Measurements from ENCODE around the gene TFRC.
"Not testable (repeated sequence)": the region's sequence is repeated elsewhere in the genome, so short reads cannot be mapped to it uniquely, and the experiment has no call there.

Gene TFRC

GRCh38 chr3:196047391-196048030 lies 34.4 kb downstream of the TFRC start:
- no peak for DNase-seq

- no peak for DNase-seq
These were observed 37.4 kb downstream of the TFRC start for GRCh38 chr3:196044513-196044912.

GRCh38 chr3:196042673-196043072 lies 39.2 kb downstream of the TFRC start:
- DNase-seq = no peak

- DNase-seq = no peak
These were observed 42.5 kb downstream of the TFRC start for GRCh38 chr3:196039359-196039758.

GRCh38 chr3:196026059-196026458 lies 55.8 kb downstream of the TFRC start:
- not testable (repeated sequence) for DNase-seq

GRCh38 chr3:196024968-196025367 lies 56.9 kb downstream of the TFRC start:
- DNase-seq = no peak

GRCh38 chr3:196023947-196024346 lies 57.9 kb downstream of the TFRC start:
- no peak for DNase-seq

GRCh38 chr3:196022499-196022878 lies 59.4 kb downstream of the TFRC start:
- DNase-seq = not testable (repeated sequence)

- DNase-seq = no peak
These were observed 61.5 kb downstream of the TFRC start for GRCh38 chr3:196020373-196020772.

- DNase-seq = not testable (repeated sequence)
These were observed 62.3 kb downstream of the TFRC start for GRCh38 chr3:196019576-196019975.

- not testable (repeated sequence) for DNase-seq
These were observed 63.7 kb downstream of the TFRC start for GRCh38 chr3:196018159-196018558.

- no peak for DNase-seq
These were observed 65.4 kb downstream of the TFRC start for GRCh38 chr3:196016485-196016884.

GRCh38 chr3:196016059-196016458 lies 65.8 kb downstream of the TFRC start:
- no peak for DNase-seq

- DNase-seq = no peak
These were observed 68.1 kb downstream of the TFRC start for GRCh38 chr3:196013587-196014487.

- DNase-seq = no peak
These were observed 68.9 kb downstream of the TFRC start for GRCh38 chr3:196012941-196013476.

- no peak for DNase-seq
These were observed 69.4 kb downstream of the TFRC start for GRCh38 chr3:196012481-196012880.

GRCh38 chr3:196009456-196009855 lies 72.4 kb downstream of the TFRC start:
- no peak for DNase-seq

GRCh38 chr3:196008929-196009328 lies 73.0 kb downstream of the TFRC start:
- no peak for DNase-seq

- no peak for DNase-seq
These were observed 73.5 kb downstream of the TFRC start for GRCh38 chr3:196008387-196008786.

- DNase-seq = no peak
These were observed 74.0 kb downstream of the TFRC start for GRCh38 chr3:196007744-196008335.

GRCh38 chr3:196005338-196005737 lies 76.6 kb downstream of the TFRC start:
- not testable (repeated sequence) for DNase-seq

- not testable (repeated sequence) for DNase-seq
These were observed 77.4 kb downstream of the TFRC start for GRCh38 chr3:196004359-196005052.

GRCh38 chr3:196003611-196004010 lies 78.3 kb downstream of the TFRC start:
- no peak for DNase-seq

Measured in activated effector memory CD4-positive, alpha-beta T cell treated with anti-CD3 and anti-CD28 coated beads, Interleukin-2, amount 50 U/mL, for 16 hours (primary cell).